Natural killer cell (primary cell): ENCODE data around the gene HOATZ. TPM values are rescaled to one million over a fixed set of nuclear protein-coding genes. Genes with fewer than 3 reads are reported as not detected.

Source experiments
- ATAC-seq, 3 donors: fragments of 150-1000 bp in 2 of 3; fragments of 200-7000 bp in 1 of 3; cut with Tn5 transposase; 1 replicate in 1 of 3; 2 replicates in 2 of 3; pipeline ENCODE4 v1.10.0; 2021; ENCODE audit warnings: mild to moderate bottlenecking in 2 of 3, moderate library complexity in 2 of 3
- DNase-seq, 2 donors: peaks; one replicate each; pipeline versions ENCODE4 v3.0.0 to v3.0.0-alpha.2; 2013 to 2021; ENCODE audit warnings: mixed read lengths in 1 of 2
- H3K27ac ChIP-seq: one replicate; pipeline ENCODE4 v1.5.1; 2013; ENCODE audit warnings: mild to moderate bottlenecking, low read length
- H3K27me3 ChIP-seq: one replicate; pipeline ENCODE4 v1.6.1; 2013; ENCODE audit warnings: low read length; ENCODE audit not compliant: control insufficient read depth, insufficient read depth
- H3K36me3 ChIP-seq: one replicate; pipeline ENCODE4 v1.6.1; 2013; ENCODE audit warnings: low read length; ENCODE audit not compliant: control insufficient read depth, insufficient read depth
- H3K4me1 ChIP-seq: one replicate; pipeline ENCODE4 v1.6.1; 2013; ENCODE audit warnings: low read length; ENCODE audit not compliant: control insufficient read depth, insufficient read depth
- H3K4me3 ChIP-seq: one replicate; pipeline ENCODE4 v1.5.1; 2013; ENCODE audit warnings: low read length
- H3K9me3 ChIP-seq: one replicate; pipeline ENCODE4 v1.6.1; 2013; ENCODE audit warnings: low read length; ENCODE audit not compliant: control insufficient read depth, insufficient read depth
- H3K27ac Mint-ChIP-seq, 2 donors: one replicate each; pipeline ENCODE4 v1.8.0; 2022; ENCODE audit warnings: mild to moderate bottlenecking in 2 of 2, mixed read lengths in 2 of 2, moderate library complexity in 1 of 2
- H3K27me3 Mint-ChIP-seq, 2 donors: one replicate each; pipeline ENCODE4 v1.8.0; 2022; ENCODE audit warnings: low read depth in 2 of 2, mixed read lengths in 2 of 2
- H3K36me3 Mint-ChIP-seq: one replicate; pipeline ENCODE4 v1.8.0; 2022; ENCODE audit warnings: mixed read lengths
- H3K4me1 Mint-ChIP-seq, 2 donors: one replicate each; pipeline ENCODE4 v1.8.0; 2022; ENCODE audit warnings: mixed read lengths in 2 of 2
- H3K4me3 Mint-ChIP-seq: one replicate; pipeline ENCODE4 v1.8.0; 2022; ENCODE audit warnings: mild to moderate bottlenecking, moderate library complexity, mixed read lengths
- H3K9me3 Mint-ChIP-seq, 2 donors: one replicate each; pipeline ENCODE4 v1.8.0; 2022; ENCODE audit warnings: mixed read lengths in 2 of 2
- CTCF ChIP-seq: fragments of 200-600 bp; IDR thresholded peaks from one replicate; pipeline ENCODE4 v1.8.0; 2022; ENCODE audit warnings: antibody characterized with exemption
- WGBS: methylation state at CpG from one replicate; pipeline ENCODE4 v1.1.7; 2013; ENCODE audit warnings: missing lambda C conversion rate; ENCODE audit not compliant: insufficient coverage; 5-methylcytosine and 5-hydroxymethylcytosine counted together
- intact Hi-C: fragments of 100-400 bp; cut with micrococcal nuclease; formaldehyde crosslinking; loops from one replicate; pipeline ENCODE4 v1.14.2; 2022
- total RNA-seq, 4 donors: library from RNA; stranded (reverse); fragments of 120-200 nt in 1 of 4; gene quantifications; one replicate each; pipeline versions ENCODE4 v1.2.3 to v1.2.4, GENCODE V29; 2013 to 2022

HOATZ gene
- total RNA-seq, 3 donors from 2014 or later (not counting 1 experiment from before 2014, with no cell fraction given): not detected

GRCh38 chr11:111574373-111575225 lies 60.0 kb downstream of the HOATZ start:
- H3K9me3 Mint-ChIP-seq: no peaks in the 10 kb centered on the region
- Histone ChIP-seq H3K4me3 (peak overlapping the region; percentile 5), H3K27me3 (no peaks in the 10 kb centered on the region), H3K27ac (no peak overlapping the region), H3K9me3 (no peaks in the 10 kb centered on the region), H3K36me3 (no peaks in the 10 kb centered on the region), H3K4me1 (no peaks in the 10 kb centered on the region)
- DNase-seq (no peak), ATAC-seq (peak; percentile 63 to 72 (median 66))
- peaks cover 5 to 7% of the 10 kb centered on the region in 2 donors for H3K27me3 Mint-ChIP-seq
- no peak for TF ChIP-seq CTCF
- H3K4me1 Mint-ChIP-seq: peaks cover 0 to 10% of the 10 kb centered on the region in 2 donors
- peak overlapping the region in 1 of 2 donors; percentile 77 for H3K27ac Mint-ChIP-seq
- intact Hi-C loops: no loop called here
- no peaks in the 10 kb centered on the region for H3K36me3 Mint-ChIP-seq
- WGBS: 45% methylated on average over 6 of the region's 7 CpGs
- H3K4me3 Mint-ChIP-seq: peak overlapping the region; percentile 70

GRCh38 chr11:111575740-111576139 lies 61.2 kb downstream of the HOATZ start:
- 97% methylated on average over 6 of the region's 6 CpGs for WGBS
- Histone ChIP-seq H3K4me1 (no peaks in the 10 kb centered on the region), H3K27me3 (no peaks in the 10 kb centered on the region), H3K36me3 (no peaks in the 10 kb centered on the region), H3K4me3 (no peak overlapping the region), H3K27ac (no peak overlapping the region), H3K9me3 (no peaks in the 10 kb centered on the region)
- Mint-ChIP-seq H3K4me1 (peaks cover 0 to 10% of the 10 kb centered on the region in 2 donors), H3K27me3 (peaks cover 0 to 5% of the 10 kb centered on the region in 2 donors), H3K4me3 (no peak overlapping the region), H3K36me3 (no peaks in the 10 kb centered on the region), H3K9me3 (no peaks in the 10 kb centered on the region), H3K27ac (no peak overlapping the region)
- intact Hi-C loops: no loop called here
- ATAC-seq (no peak), DNase-seq (no peak)
- TF ChIP-seq CTCF: no peak

- Histone ChIP-seq H3K4me3 (no peak overlapping the region), H3K27ac (no peak overlapping the region), H3K36me3 (no peaks in the 10 kb centered on the region), H3K4me1 (no peaks in the 10 kb centered on the region), H3K9me3 (no peaks in the 10 kb centered on the region), H3K27me3 (no peaks in the 10 kb centered on the region)
- no peaks in the 10 kb centered on the region for H3K36me3 Mint-ChIP-seq
- ATAC-seq (no peak), DNase-seq (no peak)
- 31% methylated on average over 3 of the region's 4 CpGs for WGBS
- H3K27me3 Mint-ChIP-seq: no peaks in the 10 kb centered on the region
- no peak overlapping the region for H3K27ac Mint-ChIP-seq
- no peak overlapping the region for H3K4me3 Mint-ChIP-seq
- no peaks in the 10 kb centered on the region for H3K9me3 Mint-ChIP-seq
- intact Hi-C loops: no loop called here
- H3K4me1 Mint-ChIP-seq: peaks cover 0 to 10% of the 10 kb centered on the region in 2 donors
- TF ChIP-seq CTCF: no peak
These were observed 63.2 kb downstream of the HOATZ start for GRCh38 chr11:111577821-111578220.
